IPS-18a (cell line): ENCODE measurements around the gene KLHL1.

Experiments used
- H3K27ac ChIP-seq: one replicate; pipeline ENCODE4 v1.5.1; 2013; ENCODE audit warnings: low read length
- H3K27me3 ChIP-seq: one replicate; pipeline ENCODE4 v1.6.1; 2013; ENCODE audit warnings: mild to moderate bottlenecking, low read length; ENCODE audit not compliant: control insufficient read depth, insufficient read depth
- H3K36me3 ChIP-seq: one replicate; pipeline ENCODE4 v1.6.1; 2013; ENCODE audit warnings: low read depth, low read length; ENCODE audit not compliant: control insufficient read depth
- H3K4me1 ChIP-seq: one replicate; pipeline ENCODE4 v1.6.1; 2013; ENCODE audit warnings: low read depth, low read length; ENCODE audit not compliant: control insufficient read depth
- H3K4me3 ChIP-seq: one replicate; pipeline ENCODE4 v1.5.1; 2013; ENCODE audit warnings: low read length
- H3K9ac ChIP-seq: one replicate; pipeline ENCODE4 v1.6.1; 2013; ENCODE audit warnings: mild to moderate bottlenecking, low read length, moderate library complexity
- H3K9me3 ChIP-seq: one replicate; pipeline ENCODE4 v1.6.1; 2013; ENCODE audit warnings: low read depth, low read length; ENCODE audit not compliant: control insufficient read depth

KLHL1 gene

DNA sequence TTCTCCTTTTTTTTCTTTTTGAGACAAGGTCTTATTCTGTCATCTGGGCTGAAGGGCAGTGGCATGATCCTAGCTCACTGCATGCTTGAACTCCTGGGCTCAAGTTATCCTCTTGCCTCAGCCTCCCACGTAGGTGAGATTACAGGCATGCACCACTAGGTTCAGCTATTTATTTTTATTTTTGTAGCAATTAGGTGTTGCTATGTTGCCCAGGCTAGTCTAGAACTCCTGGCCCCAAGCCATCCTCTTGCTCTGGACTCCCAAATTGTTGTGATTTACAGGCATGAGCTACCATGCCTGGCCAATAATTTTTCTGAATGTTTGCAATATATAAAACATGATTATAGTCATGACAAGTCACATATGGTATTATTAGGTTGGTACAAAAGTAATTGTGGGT, 161.7 kb downstream of the KLHL1 start:
- no peaks in the 10 kb centered on the region for H3K4me1 ChIP-seq
- no peaks in the 10 kb centered on the region for H3K9me3 ChIP-seq
- no peaks in the 10 kb centered on the region for H3K36me3 ChIP-seq
- no peak overlapping the region for H3K4me3 ChIP-seq
- no peak overlapping the region for H3K27ac ChIP-seq
- H3K27me3 ChIP-seq: no peaks in the 10 kb centered on the region
- H3K9ac ChIP-seq: no peak overlapping the region

DNA sequence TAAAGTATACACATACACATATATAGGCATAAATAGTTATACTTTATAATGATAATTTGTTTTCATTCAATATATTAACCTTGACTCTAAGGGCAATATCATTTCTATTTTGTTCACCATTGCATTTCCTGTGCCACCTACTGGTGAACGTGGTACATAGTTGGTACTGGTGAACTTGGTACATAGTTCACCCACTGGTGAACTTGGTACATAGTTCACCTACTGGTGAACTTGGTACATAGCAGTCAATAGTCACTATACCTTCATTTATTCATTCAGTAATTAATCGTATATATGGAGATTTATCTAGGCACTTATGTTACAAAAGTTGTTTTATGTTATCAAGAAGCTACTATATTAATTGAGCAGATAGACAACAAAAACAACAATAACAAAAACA, 173.2 kb downstream of the KLHL1 start:
- H3K4me3 ChIP-seq: no peak overlapping the region
- no peaks in the 10 kb centered on the region for H3K4me1 ChIP-seq
- H3K9me3 ChIP-seq: no peaks in the 10 kb centered on the region

DNA sequence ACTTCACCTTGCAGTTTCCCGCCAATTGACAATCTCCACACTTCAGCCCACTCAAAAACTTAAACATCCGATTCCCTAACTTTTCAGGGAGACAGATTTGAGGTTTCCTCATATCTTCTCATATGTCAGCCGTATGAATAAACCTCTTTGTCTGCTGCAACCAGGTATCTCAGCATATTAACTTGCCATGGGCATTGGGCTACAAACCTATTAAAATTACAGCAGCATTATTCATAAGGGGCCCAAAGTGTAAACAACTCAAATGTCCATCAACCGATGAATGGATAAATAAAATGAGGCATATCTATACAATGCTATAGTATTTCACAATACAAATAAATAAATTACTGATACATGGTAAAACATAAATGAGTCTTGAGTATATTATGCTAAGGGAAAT, 180.0 kb downstream of the KLHL1 start:
- no peaks in the 10 kb centered on the region for H3K27me3 ChIP-seq
- no peaks in the 10 kb centered on the region for H3K36me3 ChIP-seq
- no peaks in the 10 kb centered on the region for H3K9me3 ChIP-seq
- no peak overlapping the region for H3K27ac ChIP-seq
- no peak overlapping the region for H3K9ac ChIP-seq
- no peaks in the 10 kb centered on the region for H3K4me1 ChIP-seq
- H3K4me3 ChIP-seq: no peak overlapping the region

More for the DNA sequence above, 173.2 kb downstream of the KLHL1 start:
- no peak overlapping the region for H3K27ac ChIP-seq
- H3K27me3 ChIP-seq: no peaks in the 10 kb centered on the region
- no peaks in the 10 kb centered on the region for H3K36me3 ChIP-seq
- no peak overlapping the region for H3K9ac ChIP-seq

DNA sequence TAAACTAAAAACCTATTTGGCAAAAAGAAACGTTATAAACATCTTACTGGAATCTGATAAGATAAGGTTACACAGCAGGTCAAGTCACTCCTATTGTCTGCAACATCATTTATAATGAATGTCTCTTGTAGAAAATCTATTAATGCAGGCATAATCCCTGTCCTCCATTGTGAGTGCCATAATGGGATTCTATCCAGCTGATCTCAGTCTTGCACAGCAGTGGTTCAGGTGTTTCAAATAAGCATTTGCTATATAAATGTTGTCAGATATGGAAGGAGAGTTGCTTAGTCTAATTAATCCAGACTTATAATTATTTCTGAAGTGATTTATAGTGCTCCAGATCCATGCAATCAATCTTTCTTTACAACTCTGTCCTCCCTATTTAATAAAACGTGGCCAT, 187.1 kb downstream of the KLHL1 start:
- Histone ChIP-seq H3K4me1 (peaks cover 5% of the 10 kb centered on the region), H3K27me3 (no peaks in the 10 kb centered on the region), H3K27ac (no peak overlapping the region), H3K9me3 (no peaks in the 10 kb centered on the region), H3K9ac (no peak overlapping the region), H3K4me3 (no peak overlapping the region), H3K36me3 (no peaks in the 10 kb centered on the region)

DNA sequence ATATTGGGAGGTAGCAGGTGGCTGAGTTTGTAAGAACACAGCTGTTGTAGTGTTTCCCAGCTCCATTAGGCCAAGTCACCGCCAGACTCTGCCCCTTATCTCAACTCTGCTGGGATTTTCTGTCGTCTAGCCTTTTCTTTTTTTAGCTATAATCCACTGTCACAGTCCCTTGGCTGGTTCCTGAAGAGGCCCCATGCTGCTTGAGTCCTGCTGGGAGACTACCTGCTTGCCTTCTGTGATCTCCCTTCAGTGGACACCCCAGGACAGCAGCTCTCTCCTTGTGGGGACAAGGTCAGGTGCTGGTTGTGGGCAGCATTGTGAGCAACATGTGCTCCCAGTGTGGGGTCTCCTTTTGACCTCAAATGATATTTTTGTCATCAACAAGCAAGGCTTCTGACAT, 195.6 kb downstream of the KLHL1 start:
- no peak overlapping the region for H3K27ac ChIP-seq

DNA sequence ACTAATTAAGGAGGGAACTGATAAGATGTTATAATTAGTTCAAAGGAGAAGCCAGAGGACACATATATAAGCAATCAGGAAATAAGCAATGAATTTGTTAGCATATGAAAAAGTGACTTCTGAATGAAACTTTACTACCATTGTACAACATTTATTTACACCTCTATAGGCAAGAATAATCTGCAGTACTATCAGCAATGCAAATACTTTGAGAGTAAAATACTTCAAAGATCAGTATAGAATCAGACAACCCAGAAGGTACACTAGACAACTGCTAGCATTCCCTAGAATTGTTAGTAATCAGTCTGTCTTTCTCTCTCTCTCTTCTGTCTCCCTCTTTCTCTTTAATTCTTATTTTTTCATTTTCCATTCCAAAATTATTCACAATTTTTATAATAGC, 197.5 kb downstream of the KLHL1 start:
- Histone ChIP-seq H3K4me1 (no peaks in the 10 kb centered on the region), H3K27ac (no peak overlapping the region), H3K27me3 (no peaks in the 10 kb centered on the region), H3K9me3 (no peaks in the 10 kb centered on the region), H3K36me3 (no peaks in the 10 kb centered on the region), H3K4me3 (no peak overlapping the region), H3K9ac (no peak overlapping the region)

More for the DNA sequence above, 195.6 kb downstream of the KLHL1 start:
- H3K9me3 ChIP-seq: no peaks in the 10 kb centered on the region
- no peaks in the 10 kb centered on the region for H3K36me3 ChIP-seq
- H3K4me3 ChIP-seq: no peak overlapping the region
- no peaks in the 10 kb centered on the region for H3K4me1 ChIP-seq
- no peaks in the 10 kb centered on the region for H3K27me3 ChIP-seq
- H3K9ac ChIP-seq: no peak overlapping the region

DNA sequence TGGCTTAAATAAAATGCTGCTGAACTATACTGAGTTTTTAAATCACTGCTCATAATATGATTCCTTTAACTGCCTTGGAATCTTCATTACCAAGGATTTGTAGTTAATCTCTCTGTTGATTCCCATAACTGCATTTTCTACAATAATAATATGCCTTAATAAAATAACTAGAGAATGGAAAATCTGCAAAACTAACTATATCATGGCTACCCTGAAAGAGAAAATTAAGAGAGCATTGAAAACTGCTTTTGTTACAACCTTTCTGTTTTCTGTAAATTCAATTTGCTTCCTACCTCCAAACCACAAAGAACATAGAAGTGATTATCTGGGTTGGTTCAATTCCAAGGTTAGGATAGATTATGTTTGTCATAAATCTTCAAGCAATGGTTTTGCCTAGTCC, 203.5 kb downstream of the KLHL1 start:
- H3K9me3 ChIP-seq: no peaks in the 10 kb centered on the region
- no peaks in the 10 kb centered on the region for H3K4me1 ChIP-seq
- H3K27me3 ChIP-seq: no peaks in the 10 kb centered on the region
- H3K36me3 ChIP-seq: no peaks in the 10 kb centered on the region
- H3K4me3 ChIP-seq: no peak overlapping the region
- no peak overlapping the region for H3K9ac ChIP-seq
- H3K27ac ChIP-seq: no peak overlapping the region

DNA sequence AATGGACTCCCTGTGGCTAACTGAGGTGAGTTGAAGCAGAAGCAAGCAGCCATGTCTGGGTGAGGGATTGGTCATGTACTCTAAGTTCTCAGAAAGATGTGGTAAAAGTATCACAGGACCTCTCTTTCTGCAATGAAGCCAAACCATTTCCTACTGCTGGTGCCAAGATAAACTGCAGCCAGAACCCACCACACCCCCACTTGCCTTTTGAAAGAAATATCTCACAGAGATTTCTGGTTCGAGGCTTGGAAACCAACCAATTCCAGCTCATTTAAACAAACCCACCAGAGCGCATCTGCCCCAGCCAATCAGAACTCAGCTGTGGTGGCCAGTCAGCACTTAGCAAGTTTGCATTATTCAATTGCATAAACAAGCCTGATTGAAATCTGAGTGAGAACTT, 205.2 kb downstream of the KLHL1 start:
- H3K36me3 ChIP-seq: no peaks in the 10 kb centered on the region
- no peak overlapping the region for H3K9ac ChIP-seq
- H3K27me3 ChIP-seq: no peaks in the 10 kb centered on the region
- no peak overlapping the region for H3K4me3 ChIP-seq
- H3K9me3 ChIP-seq: no peaks in the 10 kb centered on the region
- H3K4me1 ChIP-seq: no peaks in the 10 kb centered on the region
- H3K27ac ChIP-seq: no peak overlapping the region

DNA sequence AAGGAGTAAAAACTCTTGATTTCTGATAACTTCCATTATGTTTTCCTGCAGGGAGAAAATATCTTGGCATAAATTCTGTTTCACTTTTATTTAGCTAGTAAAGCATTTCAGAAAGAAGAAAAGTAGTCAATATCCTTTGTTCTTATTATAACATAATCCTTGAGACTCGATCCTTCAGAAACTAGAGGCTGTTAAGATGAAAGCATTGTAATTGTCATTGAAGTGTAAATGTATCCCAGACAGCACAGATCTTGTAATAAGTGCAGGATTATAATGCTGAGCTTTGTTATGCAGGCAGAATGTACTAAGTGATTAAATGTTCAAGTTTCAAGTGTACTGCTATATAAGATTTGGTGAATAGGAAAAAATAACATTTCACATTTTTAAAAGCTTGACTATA, 225.8 kb downstream of the KLHL1 start:
- no peaks in the 10 kb centered on the region for H3K27me3 ChIP-seq
- no peak overlapping the region for H3K9ac ChIP-seq
- H3K36me3 ChIP-seq: no peaks in the 10 kb centered on the region
- H3K27ac ChIP-seq: no peak overlapping the region
- H3K4me1 ChIP-seq: no peaks in the 10 kb centered on the region
- H3K4me3 ChIP-seq: no peak overlapping the region
- H3K9me3 ChIP-seq: no peaks in the 10 kb centered on the region

DNA sequence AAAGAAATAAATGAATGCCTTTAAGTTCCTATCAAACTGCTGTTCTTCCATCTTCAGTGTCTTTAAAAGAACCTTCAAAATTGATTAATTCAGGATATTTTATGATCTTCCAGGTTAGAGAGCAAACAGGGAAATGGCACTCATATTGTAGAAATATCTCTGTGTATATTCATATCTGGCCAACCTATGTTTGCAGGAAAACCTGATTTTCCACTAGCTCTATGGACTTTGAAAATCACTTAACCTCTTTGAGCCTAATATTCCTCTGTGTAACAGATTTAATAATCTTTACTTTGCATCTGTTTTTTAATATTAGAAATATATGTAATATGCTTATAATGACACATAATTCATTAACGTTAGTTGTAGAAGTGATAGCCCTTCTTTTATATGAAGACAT, 228.3 kb downstream of the KLHL1 start:
- H3K4me3 ChIP-seq: no peak overlapping the region
- H3K4me1 ChIP-seq: no peaks in the 10 kb centered on the region
- H3K27ac ChIP-seq: no peak overlapping the region
- no peaks in the 10 kb centered on the region for H3K9me3 ChIP-seq
- no peak overlapping the region for H3K9ac ChIP-seq
- no peaks in the 10 kb centered on the region for H3K27me3 ChIP-seq
- no peaks in the 10 kb centered on the region for H3K36me3 ChIP-seq

DNA sequence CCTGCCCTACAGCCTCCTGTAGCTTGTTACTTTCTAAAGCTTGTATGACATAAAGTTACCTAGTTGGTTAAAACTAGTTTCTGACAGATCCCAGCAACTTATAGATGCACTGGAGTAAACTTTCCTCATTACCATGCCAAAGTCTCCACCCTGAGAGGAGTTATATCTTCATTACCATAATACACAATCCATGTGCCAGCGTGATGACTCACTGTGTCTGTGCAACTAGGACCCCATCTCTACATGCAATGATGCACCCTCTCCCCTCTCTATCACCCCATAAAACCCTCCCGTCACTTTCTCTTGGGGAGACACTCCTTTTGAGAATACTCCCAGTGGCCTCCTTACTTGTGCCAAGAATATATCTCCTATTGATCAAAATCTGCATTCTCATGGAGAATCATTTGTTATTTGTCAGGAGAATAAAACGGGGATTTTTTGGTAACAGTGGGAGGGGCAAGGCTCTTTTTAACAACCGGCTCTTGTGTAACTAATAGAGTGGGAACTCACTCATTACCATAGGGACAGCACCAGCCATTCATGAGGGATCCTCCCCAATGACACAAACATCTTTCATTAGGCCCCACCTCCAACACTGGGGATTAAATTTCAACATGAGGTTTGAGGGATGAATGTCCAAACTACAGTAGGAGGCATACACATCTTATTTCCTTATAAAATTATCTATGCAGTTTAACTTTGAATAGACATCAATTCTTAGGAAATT, 235.8 kb downstream of the KLHL1 start:
- no peaks in the 10 kb centered on the region for H3K4me1 ChIP-seq
- no peaks in the 10 kb centered on the region for H3K36me3 ChIP-seq
- no peaks in the 10 kb centered on the region for H3K9me3 ChIP-seq
- no peak overlapping the region for H3K27ac ChIP-seq
- H3K4me3 ChIP-seq: no peak overlapping the region
- H3K9ac ChIP-seq: no peak overlapping the region
- H3K27me3 ChIP-seq: no peaks in the 10 kb centered on the region

DNA sequence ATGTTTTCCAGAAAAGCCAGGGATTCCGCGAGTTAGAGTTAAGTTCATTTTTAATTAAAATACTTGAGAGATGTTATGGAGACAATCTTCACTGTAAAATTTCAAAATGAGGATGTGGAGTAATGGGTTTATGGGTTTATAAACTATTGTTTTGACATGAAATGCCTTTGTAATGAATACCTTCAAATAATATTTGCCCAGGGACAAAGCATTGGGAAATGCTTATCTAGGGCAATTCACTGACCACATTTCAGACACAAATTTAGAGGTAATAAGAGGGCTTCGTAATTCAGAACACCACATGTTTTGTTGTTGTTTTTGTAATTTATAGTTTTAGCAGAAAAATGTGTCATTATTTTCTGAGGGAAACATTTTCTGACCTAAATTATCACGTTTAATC, 241.7 kb downstream of the KLHL1 start:
- Histone ChIP-seq H3K4me3 (no peak overlapping the region), H3K9ac (no peak overlapping the region), H3K9me3 (no peaks in the 10 kb centered on the region)

More for the DNA sequence above, 241.7 kb downstream of the KLHL1 start:
- no peaks in the 10 kb centered on the region for H3K36me3 ChIP-seq
- no peak overlapping the region for H3K27ac ChIP-seq
- H3K27me3 ChIP-seq: no peaks in the 10 kb centered on the region
- H3K4me1 ChIP-seq: no peaks in the 10 kb centered on the region
